CD4-positive, alpha-beta T cell treated with Interleukin-15 for 4 hours (primary cell): Measurements from ENCODE around the gene STT3A.

ENCODE experiments used
- DNase-seq: peaks from one replicate; pipeline ENCODE4 v3.0.0-alpha.2; 2020; ENCODE audit warnings: low spot score

The STT3A gene

DNA sequence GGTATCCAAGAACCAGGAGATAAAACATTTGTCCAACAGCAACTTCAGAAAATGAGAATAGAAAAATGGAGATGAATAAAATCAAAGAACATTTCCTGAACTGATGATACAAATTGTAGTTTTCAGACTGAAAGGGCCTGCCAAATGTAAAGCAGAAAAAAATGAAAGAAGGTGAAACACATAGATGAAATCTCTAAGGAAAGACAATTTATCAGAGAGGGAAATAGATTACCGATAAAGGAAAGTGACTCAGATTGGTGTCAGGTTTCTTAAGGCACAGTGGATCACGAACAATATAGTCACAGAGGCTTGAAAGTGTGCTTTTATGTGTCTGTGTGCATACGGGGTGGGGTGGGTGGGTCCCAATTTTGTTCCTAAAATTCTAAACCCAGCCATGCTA, 4.1 kb upstream of the STT3A start:
- DNase-seq, result no peak

DNA sequence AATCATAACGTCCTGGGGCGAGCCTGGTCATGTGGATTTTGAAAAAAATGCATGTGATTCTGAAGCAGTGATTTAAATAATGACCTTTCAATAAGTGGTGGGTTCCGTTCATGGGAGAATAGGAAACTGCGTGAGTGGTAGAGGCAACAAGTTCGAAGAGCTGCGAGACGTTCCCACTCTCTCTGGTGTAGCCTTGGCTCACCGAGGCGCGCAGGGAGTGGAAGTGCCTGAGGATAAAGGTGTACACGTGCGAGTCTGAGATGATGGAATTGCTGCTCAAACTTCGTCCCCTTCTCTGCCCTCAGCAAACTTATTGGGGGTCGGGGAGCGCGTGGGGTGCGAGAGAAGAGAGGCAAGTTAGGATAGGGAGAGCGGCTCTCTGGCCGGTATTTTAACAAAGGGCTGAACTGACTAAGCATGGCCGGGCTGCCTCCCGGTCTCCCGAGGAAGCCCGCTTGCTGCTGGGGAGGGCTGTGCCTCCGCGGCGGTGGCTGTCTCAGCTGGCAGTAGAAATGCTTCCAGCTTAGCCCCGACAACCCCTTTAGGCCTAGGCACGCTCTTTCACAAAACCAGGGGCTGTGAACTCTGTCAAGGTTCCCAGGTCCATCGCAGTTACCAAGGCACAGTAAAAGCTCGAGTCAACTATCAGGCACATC, 875 bp upstream of the STT3A start:
- DNase-seq, result peak; percentile 16

DNA sequence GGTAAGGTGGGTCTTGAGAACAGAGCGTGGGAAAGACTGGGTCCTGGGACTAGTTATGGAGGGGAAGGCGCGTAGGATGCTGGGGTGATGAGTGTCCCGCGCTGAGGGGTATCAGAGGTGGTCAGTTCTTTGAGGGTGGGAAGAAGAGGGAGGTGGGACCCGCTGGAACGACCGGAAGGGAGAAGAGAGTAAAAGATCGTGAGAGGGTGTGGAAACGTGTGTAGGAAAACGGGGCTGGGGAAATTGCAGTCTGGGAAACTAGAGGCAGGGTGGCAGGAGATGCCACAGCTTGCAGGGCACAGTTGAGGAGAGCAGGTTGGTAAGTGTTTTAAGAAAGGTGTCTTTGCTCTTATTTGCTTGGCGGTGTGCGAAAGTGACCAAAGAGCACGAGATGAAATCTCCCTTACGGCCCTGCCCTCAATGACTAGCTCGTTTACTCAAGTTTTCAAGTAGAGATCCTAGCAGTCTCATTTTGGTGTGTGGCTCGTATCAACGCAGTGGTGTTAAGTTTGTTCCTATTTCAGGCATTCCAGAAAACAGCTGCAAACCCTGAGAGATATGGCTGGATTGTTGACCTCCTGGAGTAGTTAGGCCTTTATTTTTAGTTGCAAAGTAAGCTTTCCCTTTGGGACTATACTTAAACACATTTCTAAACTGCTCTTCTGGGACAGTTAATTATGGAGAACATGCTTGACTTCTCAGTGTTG, 615 bp downstream of the STT3A start:
- DNase-seq, result no peak

GRCh38 chr11:125594958-125595357, 2.3 kb downstream of the STT3A start:
- no peak for DNase-seq

GRCh38 chr11:125600663-125601062, 8.0 kb downstream of the STT3A start:
- no peak for DNase-seq

DNA sequence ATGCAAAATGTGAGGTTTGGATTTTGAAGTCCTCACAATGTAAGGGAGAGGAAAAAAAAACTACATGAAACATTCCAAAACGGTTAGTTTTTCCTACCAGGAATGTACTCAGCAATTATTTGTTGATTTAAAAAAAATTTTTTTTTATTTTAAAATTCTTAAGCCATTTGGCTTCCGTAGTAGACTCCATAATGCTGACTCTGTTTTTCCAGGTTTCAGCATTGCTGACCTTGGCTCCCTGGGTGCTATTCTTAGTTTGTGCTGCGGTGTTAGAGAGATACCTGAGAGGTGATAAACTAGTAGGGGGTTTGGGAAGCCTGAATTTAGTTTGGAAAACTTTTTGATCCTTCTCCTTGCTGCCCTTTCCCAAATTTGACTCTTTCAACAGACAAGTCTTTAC, 10.6 kb downstream of the STT3A start:
- no peak for DNase-seq

GRCh38 chr11:125605417-125605816, 12.8 kb downstream of the STT3A start:
- DNase-seq, result no peak

- DNase-seq, result no peak
Observed at GRCh38 chr11:125609545-125609944, 16.9 kb downstream of the STT3A start.

DNA sequence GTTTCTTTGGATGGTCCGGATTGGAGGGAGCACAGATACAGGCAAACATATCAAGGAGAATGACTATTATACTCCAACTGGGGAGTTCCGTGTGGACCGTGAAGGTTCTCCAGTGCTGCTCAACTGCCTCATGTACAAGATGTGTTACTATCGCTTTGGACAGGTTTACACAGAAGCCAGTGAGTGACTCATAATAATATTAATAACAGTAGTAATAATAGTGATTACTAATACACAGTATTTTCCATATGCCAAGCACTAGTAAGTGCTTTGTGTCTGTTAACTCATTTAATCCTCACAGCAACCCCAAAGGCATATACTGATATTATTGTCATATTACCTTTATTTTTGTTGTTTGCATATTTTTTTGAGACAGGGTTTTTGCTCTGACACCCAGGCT, 25.7 kb downstream of the STT3A start:
- no peak for DNase-seq

DNA sequence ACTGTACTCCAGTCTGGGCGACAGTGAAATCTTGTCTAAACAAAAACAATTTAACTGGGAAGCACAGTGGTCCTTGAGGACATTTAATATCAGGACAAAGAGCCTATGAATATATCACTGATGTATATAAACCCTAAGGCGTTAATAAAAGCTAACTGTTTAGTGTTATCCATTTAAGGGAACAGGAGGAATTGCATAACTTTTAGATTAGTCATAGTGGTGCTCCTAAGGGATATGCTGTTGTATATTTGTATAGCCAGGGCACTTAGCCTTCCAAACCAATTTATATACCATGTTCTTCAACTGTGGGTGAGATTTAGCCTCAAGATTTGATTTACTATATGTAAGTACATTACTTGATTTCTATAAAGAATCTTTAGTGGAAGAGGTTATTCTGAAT, 29.3 kb downstream of the STT3A start:
- no peak for DNase-seq

DNA sequence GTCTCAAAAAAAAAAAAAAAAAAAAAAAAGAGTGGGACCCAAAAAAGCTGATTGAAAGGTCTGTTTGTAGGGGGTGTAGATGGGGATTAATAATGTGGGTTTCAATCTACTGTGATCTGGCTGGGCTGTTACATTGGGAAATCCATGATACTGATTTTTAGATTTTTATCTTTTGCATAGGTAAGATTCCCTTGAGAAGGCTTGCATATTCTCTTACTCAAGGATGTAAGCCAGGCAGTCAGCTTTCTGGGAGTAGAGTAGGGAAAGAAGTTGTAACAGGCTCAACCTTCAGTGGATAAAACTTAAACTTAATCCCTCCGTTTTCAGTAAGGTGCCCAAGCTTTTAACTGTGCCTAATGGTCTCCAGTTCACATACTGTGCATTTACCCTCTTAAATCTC, 30.4 kb downstream of the STT3A start:
- no peak for DNase-seq

- no peak for DNase-seq
Observed at GRCh38 chr11:125624756-125625213, 32.1 kb downstream of the STT3A start, which contains the start of gene CHEK1. TSS of gene CHEK1 (plus strand) at chr11:125625163. CDS start at chr11:125626769, 1,606 bp downstream.

DNA sequence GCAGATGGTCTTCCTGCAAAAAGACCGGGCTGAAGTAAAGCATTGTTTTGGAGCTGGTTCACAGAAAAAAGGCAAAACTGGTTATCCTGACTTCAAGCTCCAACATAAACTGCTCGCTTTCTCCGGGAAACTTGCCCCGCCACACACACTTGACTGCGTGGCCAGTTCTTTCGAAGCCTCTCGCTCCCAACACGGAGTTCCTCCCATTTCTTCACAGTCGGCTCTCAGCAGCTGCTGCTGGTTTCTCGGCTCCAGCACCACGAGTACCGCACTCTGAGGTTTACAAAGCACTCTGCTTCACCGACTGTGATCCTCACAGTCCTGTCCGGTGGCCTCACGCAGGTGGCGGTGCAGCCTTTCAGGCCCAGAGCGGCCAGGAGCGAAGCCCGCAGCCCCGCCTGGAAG, 32.6 kb downstream of the STT3A start:
- DNase-seq, result no peak

GRCh38 chr11:125625630-125626287, 33.1 kb downstream of the STT3A start:
- DNase-seq, result peak; percentile 86

DNA sequence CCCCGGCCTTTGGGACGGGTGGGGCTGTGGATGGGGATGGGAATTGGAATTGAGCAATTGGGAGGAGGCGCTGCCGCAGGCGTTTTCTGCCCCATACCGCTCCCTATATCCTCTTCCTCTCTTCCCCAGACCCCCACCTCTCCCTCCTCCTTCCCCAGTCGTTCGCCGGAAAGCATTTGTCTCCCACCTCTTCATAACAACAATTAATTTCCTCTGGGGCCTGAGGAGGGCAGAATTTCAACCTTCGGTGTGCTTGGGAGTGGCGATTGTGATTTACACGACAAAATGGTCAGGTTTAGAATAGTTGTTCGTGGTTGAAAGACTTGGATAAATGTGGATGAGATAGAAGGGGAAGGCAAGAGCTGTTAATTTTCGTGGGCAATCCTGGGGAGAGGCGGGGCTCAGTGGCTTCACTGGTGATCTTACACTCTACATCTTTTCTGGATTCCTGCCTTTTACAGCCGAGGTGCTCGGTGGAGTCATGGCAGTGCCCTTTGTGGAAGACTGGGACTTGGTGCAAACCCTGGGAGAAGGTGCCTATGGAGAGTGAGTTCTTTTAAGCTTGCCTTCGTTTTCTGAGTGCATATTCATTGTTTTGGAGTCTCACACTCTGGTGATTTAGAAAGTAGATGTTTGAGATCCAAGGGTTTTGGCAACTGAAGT, 33.8 kb downstream of the STT3A start:
- DNase-seq, result peak; percentile 38

DNA sequence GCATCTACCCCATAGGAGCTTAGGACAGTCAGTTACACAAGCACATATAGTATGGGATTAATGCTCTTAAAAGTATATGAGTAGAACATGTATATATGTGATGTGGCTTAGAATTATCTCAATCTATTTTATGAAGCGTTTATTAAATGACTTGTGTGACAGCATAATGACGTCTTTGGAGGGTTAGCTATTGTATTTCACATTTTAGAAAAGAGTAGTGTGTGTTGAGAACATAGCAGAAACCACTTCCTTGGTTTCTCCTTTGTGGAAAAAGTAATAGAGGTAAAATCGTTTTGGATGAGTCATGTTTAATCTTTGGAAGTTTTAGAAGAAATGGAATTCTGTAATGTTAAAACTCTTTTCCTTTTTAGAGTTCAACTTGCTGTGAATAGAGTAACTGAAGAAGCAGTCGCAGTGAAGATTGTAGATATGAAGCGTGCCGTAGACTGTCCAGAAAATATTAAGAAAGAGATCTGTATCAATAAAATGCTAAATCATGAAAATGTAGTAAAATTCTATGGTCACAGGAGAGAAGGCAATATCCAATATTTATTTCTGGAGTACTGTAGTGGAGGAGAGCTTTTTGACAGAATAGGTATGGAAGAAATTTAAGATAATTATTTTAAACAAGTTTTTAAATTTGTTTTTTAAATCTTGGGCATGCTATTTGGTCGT, 34.7 kb downstream of the STT3A start:
- DNase-seq, result no peak

DNA sequence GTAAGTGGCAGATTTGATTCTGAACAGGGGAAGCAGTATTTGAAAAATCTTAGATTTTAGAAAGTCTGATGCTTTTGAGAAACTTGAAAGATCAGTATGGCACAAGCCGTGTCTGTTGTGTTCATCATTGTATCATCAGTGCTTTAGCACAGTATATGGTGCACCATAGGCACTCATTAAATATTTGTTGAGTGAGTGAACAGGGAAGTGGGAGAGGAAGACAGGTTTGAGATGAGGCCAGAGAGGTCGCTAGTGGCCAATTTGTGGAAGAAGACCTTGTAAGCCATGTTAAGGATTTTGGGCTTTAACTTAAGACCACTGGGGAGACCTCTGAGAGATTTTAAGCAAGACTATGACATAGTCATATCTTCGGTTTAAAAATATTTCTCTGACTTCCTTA, 45.2 kb downstream of the STT3A start:
- no peak for DNase-seq

DNA sequence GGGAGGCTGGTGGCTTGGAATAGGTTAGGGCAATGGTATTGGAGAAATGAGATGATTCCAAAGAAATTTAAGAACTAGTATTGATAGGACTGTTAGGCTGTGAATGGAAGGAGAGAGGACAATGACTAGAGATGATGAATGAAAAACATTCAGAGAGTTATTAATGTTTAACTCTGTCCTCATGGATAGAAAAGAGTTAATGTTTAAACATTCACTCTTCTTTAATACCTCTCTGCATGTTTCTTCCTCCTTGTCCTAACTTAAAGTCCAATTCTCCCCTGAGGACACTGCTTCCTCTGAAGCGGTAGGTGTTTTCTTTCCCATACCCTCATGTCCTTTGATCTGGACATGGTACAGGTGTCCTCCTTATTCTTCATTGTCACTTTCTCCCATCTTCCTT, 45.7 kb downstream of the STT3A start:
- no peak for DNase-seq

- no peak for DNase-seq
Observed at GRCh38 chr11:125645871-125646270, 53.2 kb downstream of the STT3A start.

- no peak for DNase-seq
Observed at GRCh38 chr11:125649465-125650166, 57.0 kb downstream of the STT3A start.

DNA sequence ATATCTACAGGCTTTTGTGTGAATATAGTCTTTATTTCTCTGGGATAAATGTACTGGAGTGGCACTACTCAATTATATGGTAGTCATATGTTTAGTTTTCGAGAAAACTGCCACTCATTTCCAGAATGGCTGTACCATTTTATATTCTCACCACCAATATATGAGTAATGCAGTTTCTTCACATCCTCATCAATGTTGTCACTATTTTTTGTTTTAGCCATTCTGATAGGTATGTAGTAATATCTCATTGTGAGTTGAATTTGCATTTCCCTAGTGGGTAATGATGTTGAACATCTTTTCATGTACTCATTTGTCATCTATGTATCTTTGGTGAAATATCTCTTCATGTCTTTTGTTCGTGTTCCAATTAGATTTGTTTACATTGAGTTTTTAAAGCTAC, 70.0 kb downstream of the STT3A start:
- no peak for DNase-seq
